CD4-positive, CD25-positive, alpha-beta regulatory T cell (primary cell): ENCODE data around the gene TRPV6. TPM values are rescaled to one million over a fixed set of nuclear protein-coding genes. Genes with fewer than 3 reads are reported as not detected.

Source experiments
- ATAC-seq, 2 donors: fragments of 150-1000 bp; cut with Tn5 transposase; one replicate each; pipeline ENCODE4 v1.10.0; 2021; ENCODE audit warnings: low read depth in 2 of 2, moderate number of reproducible peaks in 2 of 2, moderate library complexity in 1 of 2
- DNase-seq, 3 donors: peaks; one replicate each; pipeline versions ENCODE4 v3.0.0 to v3.0.0-alpha.2; 2012 to 2022; ENCODE audit warnings: mixed read lengths in 1 of 3
- H3K27ac ChIP-seq: one replicate; pipeline ENCODE4 v1.7.0; 2013; ENCODE audit warnings: mild to moderate bottlenecking, low read length; ENCODE audit not compliant: insufficient read depth, poor library complexity, severe bottlenecking
- H3K27me3 ChIP-seq: one replicate; pipeline ENCODE4 v1.7.0; 2013; ENCODE audit warnings: low read length; ENCODE audit not compliant: control insufficient read depth, insufficient read depth
- H3K36me3 ChIP-seq: one replicate; pipeline ENCODE4 v1.7.0; 2013; ENCODE audit warnings: mild to moderate bottlenecking, low read length, moderate library complexity; ENCODE audit not compliant: control insufficient read depth, insufficient read depth
- H3K4me1 ChIP-seq: 2 replicates; pipeline ENCODE4 v1.7.0; 2013; ENCODE audit warnings: mild to moderate bottlenecking, low read length; ENCODE audit not compliant: insufficient read depth, control insufficient read depth, poor library complexity, severe bottlenecking
- H3K4me3 ChIP-seq: one replicate; pipeline ENCODE4 v1.7.0; 2013; ENCODE audit warnings: low read depth, mild to moderate bottlenecking, low read length, moderate library complexity
- H3K9me3 ChIP-seq, 2 experiments: 1 replicate in 1 of 2; 2 replicates in 1 of 2; pipeline ENCODE4 v1.7.0; 2013; ENCODE audit warnings: low read length in 2 of 2, mild to moderate bottlenecking in 1 of 2, moderate library complexity in 1 of 2; ENCODE audit not compliant: control insufficient read depth in 2 of 2
- H3K27ac Mint-ChIP-seq, 3 donors: one replicate each; pipeline ENCODE4 v1.8.0; 2020 to 2022; ENCODE audit warnings: mild to moderate bottlenecking in 3 of 3, mixed read lengths in 3 of 3, moderate library complexity in 2 of 3
- H3K27me3 Mint-ChIP-seq: one replicate; pipeline ENCODE4 v1.8.0; 2022; ENCODE audit warnings: mild to moderate bottlenecking, mixed read lengths
- H3K36me3 Mint-ChIP-seq: one replicate; pipeline ENCODE4 v1.8.0; 2020; ENCODE audit warnings: mixed read lengths
- H3K4me1 Mint-ChIP-seq, 4 donors: one replicate each; pipeline ENCODE4 v1.8.0; 2020 to 2022; ENCODE audit warnings: mixed read lengths in 4 of 4, mild to moderate bottlenecking in 1 of 4
- H3K4me3 Mint-ChIP-seq, 4 donors: one replicate each; pipeline ENCODE4 v1.8.0; 2020 to 2022; ENCODE audit warnings: mild to moderate bottlenecking in 4 of 4, mixed read lengths in 4 of 4, moderate library complexity in 3 of 4
- H3K9me3 Mint-ChIP-seq, 7 donors: one replicate each; pipeline ENCODE4 v1.8.0; 2020 to 2022; ENCODE audit warnings: mixed read lengths in 7 of 7, mild to moderate bottlenecking in 3 of 7, moderate library complexity in 2 of 7
- polyA plus RNA-seq, 4 donors: library from polyadenylated mRNA; unstranded; fragments of 300-500 nt; fragmentation: Illumina TruSeq; gene quantifications; one replicate each; pipeline ENCODE4 v1.2.3, GENCODE V29; 2021
- total RNA-seq: library from RNA; stranded (reverse); gene quantifications from one replicate; pipeline ENCODE4 v1.2.3, GENCODE V29; 2022

The TRPV6 gene
- total and polyA plus RNA-seq, 5 donors from 2014 or later = 0.17 to 0.30 TPM; not detected in 3

DNA sequence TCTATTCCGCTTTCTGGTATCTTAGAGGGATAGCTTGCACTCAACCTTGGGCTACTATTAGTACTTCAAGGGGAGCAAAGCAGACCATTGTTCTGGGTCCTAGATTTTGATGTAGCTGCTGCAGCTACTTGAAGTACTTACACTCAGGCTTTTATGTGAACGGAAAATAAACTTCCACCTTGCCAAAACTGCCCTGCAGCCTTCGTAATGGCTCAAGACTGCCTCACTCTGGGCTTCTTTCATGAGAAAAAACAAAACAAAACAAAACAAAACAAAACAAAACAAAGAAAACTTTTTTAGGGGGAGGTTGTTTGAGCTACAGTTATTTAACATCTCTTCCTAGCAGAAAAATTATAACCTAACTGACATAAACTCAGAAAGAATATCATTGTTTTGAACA, 50.1 kb downstream of the TRPV6 start:
- Mint-ChIP-seq H3K27ac (peak overlapping the region; percentile 10 to 81 (median 80)), H3K9me3 (no peaks in the 10 kb centered on the region), H3K27me3 (peaks cover 16% of the 10 kb centered on the region), H3K36me3 (no peaks in the 10 kb centered on the region), H3K4me3 (peak overlapping the region in 1 of 4 donors; percentile 18), H3K4me1 (peaks cover 12 to 25% (median 15%) of the 10 kb centered on the region in 4 donors)
- ATAC-seq (peak in 1 of 2 donors; percentile 58), DNase-seq (peak in 2 of 3 donors; percentile 41 to 55)
- H3K4me3 ChIP-seq = no peak overlapping the region
- no peaks in the 10 kb centered on the region for H3K9me3 ChIP-seq
- no peaks in the 10 kb centered on the region for H3K36me3 ChIP-seq
- peaks cover 2% of the 10 kb centered on the region for H3K27me3 ChIP-seq
- H3K27ac ChIP-seq = no peak overlapping the region
- no peaks in the 10 kb centered on the region for H3K4me1 ChIP-seq

- Histone ChIP-seq H3K36me3 (no peaks in the 10 kb centered on the region), H3K4me1 (no peaks in the 10 kb centered on the region), H3K4me3 (no peak overlapping the region), H3K27me3 (no peaks in the 10 kb centered on the region), H3K27ac (no peak overlapping the region), H3K9me3 (no peaks in the 10 kb centered on the region)
- Mint-ChIP-seq H3K27me3 (peaks cover 10% of the 10 kb centered on the region), H3K9me3 (no peaks in the 10 kb centered on the region), H3K27ac (peak overlapping the region; percentile 8 to 34 (median 22)), H3K4me3 (no peak overlapping the region), H3K4me1 (peaks cover 12 to 25% (median 15%) of the 10 kb centered on the region in 4 donors), H3K36me3 (no peaks in the 10 kb centered on the region)
- no peak for ATAC-seq
- DNase-seq = no peak
These were observed 52.1 kb downstream of the TRPV6 start for GRCh38 chr7:142833174-142834048.

DNA sequence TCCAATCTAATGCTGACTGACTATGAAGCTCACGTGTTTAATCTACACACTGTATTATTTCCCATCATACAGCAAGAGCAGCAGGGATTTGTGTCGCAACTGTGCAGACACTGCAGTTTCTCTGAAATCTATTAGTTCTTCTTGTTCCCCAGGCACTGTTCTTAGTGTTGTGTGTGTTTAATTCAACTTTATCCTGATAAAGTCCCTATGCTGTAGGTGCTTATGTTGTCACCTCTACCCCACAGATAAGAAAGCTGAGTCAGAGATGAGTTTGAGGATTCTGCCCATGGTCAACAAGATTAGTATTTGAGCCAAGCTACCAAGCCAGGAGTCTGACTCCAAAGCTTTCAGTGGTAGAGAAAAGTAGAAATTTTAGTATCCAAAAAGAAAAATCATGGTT, 53.1 kb downstream of the TRPV6 start:
- H3K4me3 Mint-ChIP-seq = no peak overlapping the region
- H3K4me1 Mint-ChIP-seq = peaks cover 14 to 29% (median 15%) of the 10 kb centered on the region in 4 donors
- no peaks in the 10 kb centered on the region for H3K36me3 Mint-ChIP-seq
- Histone ChIP-seq H3K36me3 (no peaks in the 10 kb centered on the region), H3K27ac (no peak overlapping the region), H3K27me3 (no peaks in the 10 kb centered on the region), H3K9me3 (no peaks in the 10 kb centered on the region), H3K4me1 (no peaks in the 10 kb centered on the region), H3K4me3 (no peak overlapping the region)
- peaks cover 10% of the 10 kb centered on the region for H3K27me3 Mint-ChIP-seq
- ATAC-seq = no peak
- H3K27ac Mint-ChIP-seq = peak overlapping the region in 2 of 3 donors; percentile 22 to 34
- no peaks in the 10 kb centered on the region for H3K9me3 Mint-ChIP-seq
- DNase-seq = no peak

GRCh38 chr7:142827951-142828500, 57.5 kb downstream of the TRPV6 start:
- ATAC-seq = no peak
- H3K9me3 Mint-ChIP-seq = peaks cover 0 to 8% (median 3%) of the 10 kb centered on the region in 7 donors

DNA sequence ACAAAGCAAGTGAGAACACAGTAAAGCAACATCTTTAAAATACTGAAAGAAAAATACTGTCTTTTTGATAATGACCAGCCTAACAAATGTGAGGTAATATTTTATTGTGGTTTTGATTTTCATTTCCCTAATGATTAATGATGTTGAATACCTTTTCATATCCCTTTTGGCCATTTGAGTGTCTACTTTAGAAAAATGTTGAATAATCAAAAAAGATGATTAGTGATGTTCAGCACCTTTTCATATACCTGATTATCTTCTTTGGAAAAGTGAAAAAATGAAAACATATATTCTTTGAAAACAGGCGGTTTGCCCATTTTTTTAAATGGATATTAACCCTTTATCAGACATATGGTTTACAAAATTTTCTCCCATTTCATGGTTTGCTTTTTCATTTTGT, 62.8 kb downstream of the TRPV6 start:
- ATAC-seq (no peak), DNase-seq (no peak)
- H3K4me3 Mint-ChIP-seq = no peak overlapping the region
- no peak overlapping the region for H3K27ac Mint-ChIP-seq
- no peaks in the 10 kb centered on the region for H3K36me3 ChIP-seq
- peaks cover 8 to 15% of the 10 kb centered on the region in 2 experiments for H3K9me3 ChIP-seq
- peaks cover 46% of the 10 kb centered on the region for H3K27me3 Mint-ChIP-seq
- H3K9me3 Mint-ChIP-seq = peaks cover 0 to 15% (median 8%) of the 10 kb centered on the region in 7 donors
- H3K4me1 ChIP-seq = no peaks in the 10 kb centered on the region
- H3K27me3 ChIP-seq = peaks cover 5% of the 10 kb centered on the region
- H3K36me3 Mint-ChIP-seq = peaks cover 3% of the 10 kb centered on the region
- no peak overlapping the region for H3K4me3 ChIP-seq
- peaks cover 5 to 13% (median 10%) of the 10 kb centered on the region in 4 donors for H3K4me1 Mint-ChIP-seq
- H3K27ac ChIP-seq = no peak overlapping the region

More at GRCh38 chr7:142827951-142828500, 57.5 kb downstream of the TRPV6 start:
- Mint-ChIP-seq H3K36me3 (no peaks in the 10 kb centered on the region), H3K27me3 (peaks cover 5% of the 10 kb centered on the region), H3K4me1 (peaks cover 0 to 8% (median 6%) of the 10 kb centered on the region in 4 donors), H3K27ac (peak overlapping the region in 1 of 3 donors; percentile 78), H3K4me3 (no peak overlapping the region)
- Histone ChIP-seq H3K27me3 (peaks cover 5% of the 10 kb centered on the region), H3K36me3 (no peaks in the 10 kb centered on the region), H3K4me1 (no peaks in the 10 kb centered on the region), H3K27ac (no peak overlapping the region), H3K9me3 (peaks cover 8 to 9% of the 10 kb centered on the region in 2 experiments), H3K4me3 (no peak overlapping the region)
- no peak for DNase-seq

Other genes with a start within 250 kb of the TRPV6 start
- not detected for gene PRSS1, start 136.3 kb downstream of the TRPV6 start, total RNA-seq
- under 1 TPM in 1 of 4 donors, not detected in 3; 0.49 TPM for gene PRSS1, start 136.3 kb downstream of the TRPV6 start, polyA plus RNA-seq
- 0.52 TPM for gene PRSS2, start 114.8 kb downstream of the TRPV6 start, total RNA-seq
- 1 to 10 TPM; 1.5 to 3.2 (median 2.7) TPM for gene PRSS2, start 114.8 kb downstream of the TRPV6 start, polyA plus RNA-seq
- 58.0 TPM for gene EPHB6, start 30.7 kb downstream of the TRPV6 start, total RNA-seq
- gene EPHB6, start 30.7 kb downstream of the TRPV6 start, polyA plus RNA-seq = 10 to 100 TPM; 22.4 to 30.4 (median 28.6) TPM
- not detected for gene TRPV5, start 48.0 kb upstream of the TRPV6 start, total RNA-seq
- not detected for gene TRPV5, start 48.0 kb upstream of the TRPV6 start, polyA plus RNA-seq
- gene LLCFC1, start 53.7 kb upstream of the TRPV6 start, total RNA-seq = not detected
- gene LLCFC1, start 53.7 kb upstream of the TRPV6 start, polyA plus RNA-seq = not detected
- gene KEL, start 76.6 kb upstream of the TRPV6 start, total RNA-seq = 1.1 TPM
- gene KEL, start 76.6 kb upstream of the TRPV6 start, polyA plus RNA-seq = not detected
- not detected for gene OR9A2, start 141.4 kb upstream of the TRPV6 start, total RNA-seq
- gene OR9A2, start 141.4 kb upstream of the TRPV6 start, polyA plus RNA-seq = not detected
- not detected for gene OR6V1, start 166.6 kb upstream of the TRPV6 start, total RNA-seq
- gene OR6V1, start 166.6 kb upstream of the TRPV6 start, polyA plus RNA-seq = not detected
- gene PIP, start 246.3 kb upstream of the TRPV6 start, total RNA-seq = not detected
- gene PIP, start 246.3 kb upstream of the TRPV6 start, polyA plus RNA-seq = not detected